Activated T-cell treated with anti-CD3 and anti-CD28 coated beads, Interleukin-2, amount 50 U/mL, for 72 hours (primary cell): ENCODE results near the gene MFAP2. TPM values are rescaled to one million over a fixed set of nuclear protein-coding genes. Genes with fewer than 3 reads are reported as not detected.

Source experiments
- ATAC-seq, 2 donors: fragments of 150-1000 bp; cut with Tn5 transposase; replicated peaks in 1 of 2; 2 replicates each; pipeline ENCODE4 v1.10.0; 2021; ENCODE audit warnings: moderate library complexity in 2 of 2, mild to moderate bottlenecking in 1 of 2
- DNase-seq, 2 donors: peaks; one replicate each; pipeline ENCODE4 v3.0.0; 2021 to 2022; ENCODE audit warnings: mixed read lengths in 1 of 2
- H3K27ac Mint-ChIP-seq: one replicate; pipeline ENCODE4 v1.8.0; 2022; ENCODE audit warnings: mild to moderate bottlenecking, moderate library complexity, mixed read lengths
- H3K27me3 Mint-ChIP-seq: one replicate; pipeline ENCODE4 v1.8.0; 2022; ENCODE audit warnings: low read depth, mixed read lengths
- H3K36me3 Mint-ChIP-seq, 2 donors: one replicate each; pipeline ENCODE4 v1.8.0; 2022; ENCODE audit warnings: mixed read lengths in 2 of 2, mild to moderate bottlenecking in 1 of 2; ENCODE audit not compliant: insufficient read depth in 2 of 2
- H3K4me1 Mint-ChIP-seq: one replicate; pipeline ENCODE4 v1.8.0; 2022; ENCODE audit warnings: low read depth, mixed read lengths
- H3K4me3 Mint-ChIP-seq, 2 donors: one replicate each; pipeline ENCODE4 v1.8.0; 2022; ENCODE audit warnings: mild to moderate bottlenecking in 2 of 2, mixed read lengths in 2 of 2, moderate library complexity in 2 of 2
- H3K9me3 Mint-ChIP-seq, 2 donors: one replicate each; pipeline ENCODE4 v1.8.0; 2022; ENCODE audit warnings: mixed read lengths in 2 of 2
- total RNA-seq, 2 donors: library from RNA; stranded (reverse); gene quantifications; one replicate each; pipeline ENCODE4 v1.2.3, GENCODE V29; 2022

MFAP2 gene
- total RNA-seq, 2 donors from 2014 or later: 0.37 to 0.67 TPM

GRCh38 chr1:17014671-17015567, 34.5 kb upstream of the MFAP2 start:
- peaks cover 0 to 7% of the 10 kb centered on the region in 2 donors for H3K36me3 Mint-ChIP-seq
- ATAC-seq (no peak), DNase-seq (no peak)
- no peaks in the 10 kb centered on the region for H3K9me3 Mint-ChIP-seq
- H3K27ac Mint-ChIP-seq: no peak overlapping the region
- peaks cover 29% of the 10 kb centered on the region for H3K4me1 Mint-ChIP-seq
- no peak overlapping the region for H3K4me3 Mint-ChIP-seq
- H3K27me3 Mint-ChIP-seq: no peaks in the 10 kb centered on the region

GRCh38 chr1:17013491-17014320, 33.3 kb upstream of the MFAP2 start:
- no peak overlapping the region for H3K27ac Mint-ChIP-seq
- no peaks in the 10 kb centered on the region for H3K36me3 Mint-ChIP-seq
- no peaks in the 10 kb centered on the region for H3K27me3 Mint-ChIP-seq
- H3K9me3 Mint-ChIP-seq: no peaks in the 10 kb centered on the region
- H3K4me1 Mint-ChIP-seq: peaks cover 21% of the 10 kb centered on the region
- no peak for DNase-seq
- ATAC-seq: no peak
- no peak overlapping the region for H3K4me3 Mint-ChIP-seq

- no peak for ATAC-seq
Observed at GRCh38 chr1:17012775-17013490, 32.5 kb upstream of the MFAP2 start.

GRCh38 chr1:17011439-17012307, 31.3 kb upstream of the MFAP2 start, which contains the start of gene ATP13A2:
ATP13A2 (minus strand) TSS chr1:17011928; CDS start chr1:17011738, 190 bp downstream.
- Mint-ChIP-seq H3K9me3 (no peaks in the 10 kb centered on the region), H3K27me3 (no peaks in the 10 kb centered on the region), H3K27ac (no peak within 1 kb of the TSS), H3K4me3 (peak within 1 kb of the TSS; percentile 85 to 86), H3K4me1 (peaks cover 20% of the 10 kb centered on the region), H3K36me3 (no peaks in the 10 kb centered on the region)
- peak; percentile 87 to 92 for DNase-seq
- ATAC-seq: peak; percentile 99

More at GRCh38 chr1:17012775-17013490, 32.5 kb upstream of the MFAP2 start:
- H3K36me3 Mint-ChIP-seq: no peaks in the 10 kb centered on the region
- H3K9me3 Mint-ChIP-seq: no peaks in the 10 kb centered on the region
- peaks cover 20% of the 10 kb centered on the region for H3K4me1 Mint-ChIP-seq
- H3K27me3 Mint-ChIP-seq: no peaks in the 10 kb centered on the region
- H3K4me3 Mint-ChIP-seq: no peak overlapping the region
- DNase-seq: no peak
- H3K27ac Mint-ChIP-seq: no peak overlapping the region

GRCh38 chr1:17011092-17011438, 30.6 kb upstream of the MFAP2 start:
- Mint-ChIP-seq H3K4me1 (peaks cover 20% of the 10 kb centered on the region), H3K27me3 (no peaks in the 10 kb centered on the region), H3K36me3 (no peaks in the 10 kb centered on the region), H3K4me3 (peak overlapping the region; percentile 79 to 84), H3K9me3 (no peaks in the 10 kb centered on the region), H3K27ac (no peak overlapping the region)
- DNase-seq (peak; percentile 3 to 8), ATAC-seq (no peak)

GRCh38 chr1:17009706-17010105, 29.3 kb upstream of the MFAP2 start:
- peaks cover 20% of the 10 kb centered on the region for H3K4me1 Mint-ChIP-seq
- H3K27ac Mint-ChIP-seq: no peak overlapping the region
- no peak for DNase-seq
- H3K9me3 Mint-ChIP-seq: no peaks in the 10 kb centered on the region
- H3K4me3 Mint-ChIP-seq: no peak overlapping the region
- no peaks in the 10 kb centered on the region for H3K27me3 Mint-ChIP-seq
- ATAC-seq: no peak
- H3K36me3 Mint-ChIP-seq: no peaks in the 10 kb centered on the region

GRCh38 chr1:17008208-17008855, 27.9 kb upstream of the MFAP2 start:
- Mint-ChIP-seq H3K27me3 (no peaks in the 10 kb centered on the region), H3K4me3 (no peak overlapping the region), H3K27ac (no peak overlapping the region), H3K9me3 (no peaks in the 10 kb centered on the region), H3K4me1 (peaks cover 20% of the 10 kb centered on the region), H3K36me3 (no peaks in the 10 kb centered on the region)
- no peak for DNase-seq
- ATAC-seq: no peak

GRCh38 chr1:17007121-17007520, 26.7 kb upstream of the MFAP2 start:
- ATAC-seq (no peak), DNase-seq (no peak)
- H3K27me3 Mint-ChIP-seq: no peaks in the 10 kb centered on the region
- H3K27ac Mint-ChIP-seq: no peak overlapping the region
- no peaks in the 10 kb centered on the region for H3K36me3 Mint-ChIP-seq
- H3K4me3 Mint-ChIP-seq: no peak overlapping the region
- H3K4me1 Mint-ChIP-seq: peaks cover 17% of the 10 kb centered on the region
- H3K9me3 Mint-ChIP-seq: no peaks in the 10 kb centered on the region

GRCh38 chr1:17005365-17005740, 24.9 kb upstream of the MFAP2 start:
- no peak for ATAC-seq
- no peak for DNase-seq
- Mint-ChIP-seq H3K36me3 (no peaks in the 10 kb centered on the region), H3K27ac (no peak overlapping the region), H3K4me3 (no peak overlapping the region), H3K27me3 (no peaks in the 10 kb centered on the region), H3K4me1 (peaks cover 7% of the 10 kb centered on the region), H3K9me3 (no peaks in the 10 kb centered on the region)

GRCh38 chr1:17004466-17005364, 24.3 kb upstream of the MFAP2 start:
- Mint-ChIP-seq H3K4me3 (no peak overlapping the region), H3K27me3 (no peaks in the 10 kb centered on the region), H3K9me3 (no peaks in the 10 kb centered on the region), H3K36me3 (no peaks in the 10 kb centered on the region), H3K4me1 (peaks cover under 1% of the 10 kb centered on the region), H3K27ac (no peak overlapping the region)
- ATAC-seq: no peak
- no peak for DNase-seq

GRCh38 chr1:17002524-17002902, 22.1 kb upstream of the MFAP2 start:
- no peak for ATAC-seq
- DNase-seq: no peak
- no peak overlapping the region for H3K4me3 Mint-ChIP-seq
- H3K4me1 Mint-ChIP-seq: no peaks in the 10 kb centered on the region
- H3K27me3 Mint-ChIP-seq: no peaks in the 10 kb centered on the region
- H3K9me3 Mint-ChIP-seq: no peaks in the 10 kb centered on the region
- no peak overlapping the region for H3K27ac Mint-ChIP-seq
- H3K36me3 Mint-ChIP-seq: no peaks in the 10 kb centered on the region
